Measurements from ENCODE around the gene AGPAT1.

AGPAT1 gene

GRCh38 chr6:32175711-32176475 is at the start of gene AGPAT1:
AGPAT1 (minus strand) TSS chr6:32176084; CDS start chr6:32171496, 4,588 bp downstream.
- H3K4me3 ChIP-seq (ENCODE audit: low read depth, low read length), result peak within 1 kb of the TSS; percentile 99
- peak; percentile 90 for DNase-seq (ENCODE audit: low read depth)
- TF ChIP-seq CTCF (IDR thresholded peaks at IDR 0.05; ENCODE audit: control insufficient read depth, extremely low read depth, insufficient read depth), result no peak

GRCh38 chr6:32224696-32225095 is 48.8 kb upstream of the AGPAT1 start:
- DNase-seq (ENCODE audit: low read depth), result no peak
- no peak overlapping the region for H3K4me3 ChIP-seq (ENCODE audit: low read depth, low read length)
- TF ChIP-seq CTCF (IDR thresholded peaks at IDR 0.05; ENCODE audit: control insufficient read depth, extremely low read depth, insufficient read depth), result no peak

GRCh38 chr6:32223258-32224235 is 47.7 kb upstream of the AGPAT1 start, which contains the start of gene NOTCH4:
NOTCH4 (minus strand) TSS chr6:32224067; CDS start chr6:32223928, 139 bp downstream.
- DNase-seq (ENCODE audit: low read depth), result no peak
- no peak for TF ChIP-seq CTCF (IDR thresholded peaks at IDR 0.05; ENCODE audit: control insufficient read depth, extremely low read depth, insufficient read depth)
- no peak within 1 kb of the TSS for H3K4me3 ChIP-seq (ENCODE audit: low read depth, low read length)

- no peak overlapping the region for H3K4me3 ChIP-seq (ENCODE audit: low read depth, low read length)
- no peak for DNase-seq (ENCODE audit: low read depth)
- no peak for TF ChIP-seq CTCF (IDR thresholded peaks at IDR 0.05; ENCODE audit: control insufficient read depth, extremely low read depth, insufficient read depth)
Measured at GRCh38 chr6:32222333-32223230, 46.7 kb upstream of the AGPAT1 start.

- DNase-seq (ENCODE audit: low read depth), result no peak
- no peak for TF ChIP-seq CTCF (IDR thresholded peaks at IDR 0.05; ENCODE audit: control insufficient read depth, extremely low read depth, insufficient read depth)
- no peak overlapping the region for H3K4me3 ChIP-seq (ENCODE audit: low read depth, low read length)
Measured at GRCh38 chr6:32220021-32220420, 44.1 kb upstream of the AGPAT1 start.

GRCh38 chr6:32218167-32218566 is 42.3 kb upstream of the AGPAT1 start:
- TF ChIP-seq CTCF (IDR thresholded peaks at IDR 0.05; ENCODE audit: control insufficient read depth, extremely low read depth, insufficient read depth), result no peak
- H3K4me3 ChIP-seq (ENCODE audit: low read depth, low read length), result no peak overlapping the region
- DNase-seq (ENCODE audit: low read depth), result no peak
